ENCODE data around the gene COLEC12. TPM values are rescaled to one million over a fixed set of nuclear protein-coding genes. Genes with fewer than 3 reads are reported as not detected.

COLEC12 gene
- polyA plus RNA-seq, 4 donors = 23.6 to 35.2 (median 27.0) TPM

- DNase-seq (ENCODE audit: low read depth in 4 of 4, low spot score in 2 of 4) = no peak
Measured at GRCh38 chr18:476251-476664, 24.2 kb downstream of the COLEC12 start.

GRCh38 chr18:475202-476031 lies 25.1 kb downstream of the COLEC12 start:
- no peak for DNase-seq (ENCODE audit: low read depth in 4 of 4, low spot score in 2 of 4)

DNA sequence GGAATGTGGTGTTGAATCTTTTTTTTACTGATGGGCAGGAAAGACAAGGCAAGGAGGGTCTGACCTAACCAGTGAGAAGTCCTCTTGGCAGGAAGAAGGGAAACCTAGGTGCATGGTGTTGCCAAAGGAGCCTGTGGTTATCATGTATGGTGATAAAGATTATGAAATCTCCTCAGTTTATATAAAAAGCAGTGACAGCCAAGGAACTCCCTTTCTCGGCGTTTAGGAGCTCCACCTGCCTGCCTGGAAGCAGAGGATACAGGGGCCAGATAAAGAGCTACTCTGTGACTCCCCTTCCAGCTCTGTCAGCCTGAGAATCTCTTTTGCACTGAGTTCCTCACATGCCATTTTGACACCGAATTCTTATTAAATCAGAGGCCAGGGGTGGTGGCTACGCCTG lies 26.1 kb downstream of the COLEC12 start:
- DNase-seq (ENCODE audit: low read depth in 4 of 4, low spot score in 2 of 4) = no peak

DNA sequence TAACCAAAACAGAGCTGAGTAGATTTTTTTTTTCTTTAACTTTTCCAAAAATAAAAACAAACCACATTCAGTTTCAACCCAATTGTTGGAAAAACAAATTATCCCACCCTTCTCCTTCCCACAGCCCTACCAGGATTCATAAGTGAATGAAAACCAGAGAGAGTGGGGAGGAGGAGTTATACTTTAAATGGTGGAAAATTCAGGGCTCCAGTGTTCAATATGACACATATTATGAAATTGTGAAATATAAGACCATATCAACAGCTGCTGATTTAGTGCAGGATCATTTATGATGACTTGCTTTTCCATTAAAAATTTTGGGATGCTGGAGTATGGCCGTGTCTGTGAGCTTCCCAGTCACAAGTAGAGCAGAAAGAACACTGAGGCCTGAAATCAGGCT lies 26.7 kb downstream of the COLEC12 start:
- DNase-seq (ENCODE audit: low read depth in 4 of 4, low spot score in 2 of 4) = no peak

- DNase-seq (ENCODE audit: low read depth in 4 of 4, low spot score in 2 of 4) = no peak
Measured at GRCh38 chr18:471716-472115, 28.8 kb downstream of the COLEC12 start.

DNA sequence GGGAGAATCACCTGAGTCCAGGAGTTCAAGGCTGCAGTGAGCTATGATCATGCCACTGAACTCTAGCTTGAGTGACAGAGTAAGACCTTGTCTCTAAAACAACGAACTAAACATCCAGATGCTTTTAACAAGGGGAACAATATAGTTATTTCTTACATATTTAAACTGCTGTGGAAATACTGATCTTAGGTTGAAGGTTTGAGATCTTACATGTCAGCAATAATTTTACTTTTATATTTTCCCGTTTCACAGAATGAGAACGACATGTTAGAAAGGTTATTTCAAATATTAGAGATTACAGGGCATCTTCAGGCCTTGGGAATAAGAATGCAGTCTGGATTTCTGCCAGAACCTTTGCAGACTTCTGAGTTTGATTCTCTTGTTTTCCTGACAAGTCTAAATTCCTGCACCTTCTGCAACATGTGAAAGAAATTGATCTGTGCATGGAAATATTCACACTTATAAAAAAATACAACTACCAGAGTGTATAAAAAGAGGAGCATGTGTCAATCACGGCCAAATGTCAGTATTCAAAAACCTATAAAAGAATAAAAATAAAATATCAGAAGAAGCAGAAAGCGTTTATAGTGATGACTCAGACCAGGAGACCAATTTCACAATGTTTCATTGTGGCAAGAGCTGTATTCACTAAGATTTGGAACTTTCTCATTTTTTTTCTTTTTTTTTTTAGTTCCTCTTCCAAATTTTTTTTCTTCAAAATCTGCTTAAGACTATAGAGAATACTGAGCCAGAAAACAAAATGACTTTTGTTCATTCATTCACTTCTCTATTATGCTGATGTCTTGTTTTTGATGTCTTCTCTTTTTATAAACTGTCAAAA lies 29.6 kb downstream of the COLEC12 start:
- no peak for DNase-seq (ENCODE audit: low read depth in 4 of 4, low spot score in 2 of 4)

DNA sequence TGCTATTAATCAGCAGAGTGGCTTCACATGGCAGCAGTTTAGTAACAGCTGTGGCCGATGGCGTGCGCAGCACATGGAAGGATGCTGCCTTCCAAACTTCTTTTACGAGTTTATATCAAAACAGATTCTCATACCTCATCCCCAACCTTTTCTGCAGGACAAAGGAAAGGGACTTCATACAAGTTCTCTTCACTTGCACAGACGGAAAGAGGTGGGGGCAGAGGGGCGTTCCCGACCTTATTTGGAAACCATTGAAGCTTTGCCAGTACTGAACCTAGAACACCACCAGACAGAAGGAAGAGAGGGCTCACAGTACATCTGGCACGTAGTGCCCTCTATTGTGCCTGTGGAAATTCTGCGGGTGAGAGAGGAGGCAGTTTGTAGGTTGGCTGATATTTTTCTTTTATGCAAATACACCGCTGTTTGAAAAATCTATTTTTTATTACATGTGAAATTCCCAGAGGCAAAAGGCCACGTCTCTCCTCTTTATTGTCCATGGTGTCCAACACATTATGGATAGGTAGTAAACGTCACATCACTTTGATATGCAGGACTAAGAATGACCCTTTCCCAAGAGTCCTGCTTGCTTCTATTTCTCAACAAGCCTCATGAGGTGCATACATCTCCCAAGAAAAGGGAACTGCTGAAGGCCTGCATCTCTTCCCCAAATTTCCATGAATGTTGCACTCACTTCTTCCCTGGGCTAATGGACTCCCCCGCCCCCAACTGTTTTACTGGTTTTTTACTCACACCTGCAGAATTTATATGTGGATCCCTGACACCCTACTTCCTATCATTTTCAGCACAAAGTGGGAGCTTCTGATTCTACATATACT lies 31.3 kb downstream of the COLEC12 start:
- no peak for DNase-seq (ENCODE audit: low read depth in 4 of 4, low spot score in 2 of 4)

- no peak for DNase-seq (ENCODE audit: low read depth in 4 of 4, low spot score in 2 of 4)
Measured at GRCh38 chr18:463827-464541, 36.5 kb downstream of the COLEC12 start.

DNA sequence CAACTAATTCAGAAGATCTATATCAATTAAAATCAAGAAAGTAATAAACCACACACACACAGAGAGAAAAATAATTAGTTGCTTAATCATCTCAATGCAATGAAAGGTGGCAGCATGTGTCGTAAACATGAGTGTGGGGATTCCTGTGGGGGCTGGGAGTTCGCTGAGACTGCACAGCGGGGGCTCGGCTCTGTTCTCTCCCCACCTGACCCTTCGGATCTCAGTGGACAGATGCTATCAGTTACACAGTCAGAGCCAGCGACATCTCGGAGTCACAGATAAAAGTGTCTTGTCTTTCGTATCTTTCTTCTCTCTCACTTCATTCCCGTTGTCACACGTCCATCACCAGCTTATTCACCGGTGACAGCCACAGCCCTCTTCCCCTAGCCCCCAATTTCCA lies 37.1 kb downstream of the COLEC12 start:
- no peak for DNase-seq (ENCODE audit: low read depth in 4 of 4, low spot score in 2 of 4)

GRCh38 chr18:461762-462161 lies 38.7 kb downstream of the COLEC12 start:
- DNase-seq (ENCODE audit: low read depth in 4 of 4, low spot score in 2 of 4) = no peak

- DNase-seq (ENCODE audit: low read depth in 4 of 4, low spot score in 2 of 4) = no peak
Measured at GRCh38 chr18:460791-461190, 39.7 kb downstream of the COLEC12 start.

GRCh38 chr18:459814-460593 lies 40.5 kb downstream of the COLEC12 start:
- no peak for DNase-seq (ENCODE audit: low read depth in 4 of 4, low spot score in 2 of 4)

DNA sequence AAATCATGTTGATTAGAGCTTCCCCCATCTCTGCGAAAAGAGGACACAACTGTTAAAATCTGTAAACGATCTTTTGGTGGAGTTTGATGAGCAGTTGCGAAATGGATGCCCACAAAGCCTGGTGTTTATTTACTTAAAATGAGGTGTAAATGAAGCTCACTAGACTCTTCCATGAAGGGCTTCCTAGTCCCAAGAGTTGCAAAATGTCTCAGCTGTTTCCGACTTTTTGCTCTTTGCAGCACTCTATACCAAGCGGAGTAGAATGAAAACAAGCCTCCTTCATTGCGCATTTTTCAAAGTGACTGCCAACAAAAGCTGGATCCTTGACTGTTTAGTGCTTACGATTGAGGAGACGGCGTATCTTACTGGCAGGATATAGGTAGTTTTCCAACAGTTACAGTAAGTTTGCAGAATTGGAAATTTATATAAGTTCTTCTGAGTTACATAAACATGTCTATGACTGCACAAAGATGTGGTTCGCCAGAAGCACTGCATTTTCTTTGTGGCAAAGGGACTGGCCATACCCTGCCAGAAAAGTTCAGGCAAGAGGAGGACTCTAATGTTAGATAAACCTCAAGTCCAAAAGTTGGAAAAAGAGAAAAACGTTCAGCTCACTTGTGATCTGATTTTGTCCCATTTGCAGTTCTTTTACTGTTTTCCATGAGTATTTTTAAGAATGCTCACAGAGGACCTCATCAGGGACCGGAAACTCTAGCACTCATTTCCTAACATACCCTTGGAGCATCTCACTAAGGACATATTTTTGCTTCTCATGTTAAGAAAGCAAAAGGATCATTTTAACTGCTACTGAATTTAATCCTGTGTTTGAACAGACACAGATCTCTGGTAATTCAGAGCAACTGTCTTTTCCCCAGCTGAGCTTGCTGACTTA lies 42.7 kb downstream of the COLEC12 start:
- DNase-seq (ENCODE audit: low read depth in 4 of 4, low spot score in 2 of 4) = no peak

- DNase-seq (ENCODE audit: low read depth in 4 of 4, low spot score in 2 of 4) = no peak
Measured at GRCh38 chr18:457140-457519, 43.4 kb downstream of the COLEC12 start.

GRCh38 chr18:456361-457139 lies 44.0 kb downstream of the COLEC12 start:
- no peak for DNase-seq (ENCODE audit: low read depth in 4 of 4, low spot score in 2 of 4)

GRCh38 chr18:453400-453799 lies 47.1 kb downstream of the COLEC12 start:
- no peak for DNase-seq (ENCODE audit: low read depth in 4 of 4, low spot score in 2 of 4)

DNA sequence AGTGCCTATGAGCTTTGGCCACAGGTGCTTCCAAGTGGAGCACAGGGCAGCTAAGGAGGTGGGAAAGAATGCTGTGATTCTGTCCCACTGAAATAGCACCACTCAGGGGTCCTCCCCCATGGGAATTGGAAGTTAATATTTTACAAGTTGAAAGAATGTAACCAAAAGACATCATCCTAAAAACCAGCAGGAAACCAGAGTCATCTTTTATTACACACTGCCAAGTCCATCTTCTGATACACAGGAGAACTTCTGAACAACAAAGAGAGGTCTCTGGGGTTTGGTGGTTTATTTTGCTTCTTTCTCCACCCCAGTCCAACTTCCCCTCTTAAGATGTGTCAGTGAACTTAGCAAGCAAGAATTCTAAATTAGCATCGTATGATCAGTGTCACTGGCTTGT lies 47.7 kb downstream of the COLEC12 start:
- DNase-seq (ENCODE audit: low read depth in 4 of 4, low spot score in 2 of 4) = no peak

DNA sequence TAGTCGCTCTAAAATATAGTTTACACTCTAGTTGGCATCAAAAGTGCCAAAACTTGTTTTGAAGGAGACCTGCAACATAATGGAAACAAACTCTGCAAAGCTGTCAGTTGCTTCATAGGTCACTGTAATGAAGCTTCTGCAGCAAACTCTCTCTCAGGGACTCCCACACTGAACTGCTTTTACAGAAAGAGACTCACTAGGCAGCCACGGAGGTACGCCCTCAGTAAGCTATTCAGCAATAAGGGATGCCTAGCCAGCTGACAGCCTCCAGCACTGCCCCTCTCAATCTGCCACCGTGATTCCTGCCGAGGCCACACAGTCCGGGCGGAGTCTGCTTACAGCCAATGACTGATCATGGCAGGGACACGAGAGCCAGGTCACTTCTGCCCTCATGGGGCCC lies 51.1 kb downstream of the COLEC12 start:
- DNase-seq (ENCODE audit: low read depth in 4 of 4, low spot score in 2 of 4) = no peak

Data from left renal cortex interstitium (tissue), 4 donors.